RWPE2 (cell line): ENCODE measurements around the gene RGS9.
A peak's percentile ranks its signal among the peaks of the same experiment; 100 is the strongest.

Experiments used
- ATAC-seq: fragments of 200-7000 bp; cut with Tn5 transposase; 3 replicates; pipeline ENCODE4 v1.9.1; 2021; ENCODE audit warnings: low read depth
- DNase-seq: peaks from one replicate; pipeline ENCODE4 v3.0.0-alpha.2; 2020; ENCODE audit warnings: low spot score
- H3K27ac ChIP-seq: fragments of 450-650 bp; 2 replicates; pipeline ENCODE4 v1.5.1; 2017; ENCODE audit warnings: mild to moderate bottlenecking; ENCODE audit not compliant: poor library complexity, severe bottlenecking
- H3K27me3 ChIP-seq: fragments of 250-450 bp; sonication (Bioruptor Pico); 2 replicates; pipeline ENCODE4 v1.5.1; 2021; ENCODE audit warnings: mild to moderate bottlenecking, moderate library complexity; ENCODE audit not compliant: insufficient read depth, poor library complexity, severe bottlenecking
- H3K36me3 ChIP-seq: fragments of 250-450 bp; sonication (Bioruptor Pico); 2 replicates; pipeline ENCODE4 v1.5.1; 2020; ENCODE audit warnings: low read depth, mild to moderate bottlenecking, moderate library complexity
- H3K4me1 ChIP-seq: fragments of 250-450 bp; sonication (Bioruptor Pico); 2 replicates; pipeline ENCODE4 v1.5.1; 2021; ENCODE audit warnings: mild to moderate bottlenecking, moderate library complexity; ENCODE audit not compliant: insufficient read depth, poor library complexity, severe bottlenecking
- H3K4me3 ChIP-seq: fragments of 250-450 bp; sonication (Bioruptor Pico); 2 replicates; pipeline ENCODE4 v1.5.1; 2021; ENCODE audit warnings: mild to moderate bottlenecking, moderate library complexity; ENCODE audit not compliant: severe bottlenecking
- H3K9me3 ChIP-seq: fragments of 250-450 bp; sonication (Bioruptor Pico); 2 replicates; pipeline ENCODE4 v1.5.1; 2021; ENCODE audit warnings: mild to moderate bottlenecking, moderate library complexity; ENCODE audit not compliant: severe bottlenecking
- TF ChIP-seq, protein P1 (sequence below): fragments of 450-650 bp; IDR thresholded peaks from one replicate; pipeline ENCODE4 v1.5.1; 2017; ENCODE audit warnings: mild to moderate bottlenecking, moderate library complexity; ENCODE audit not compliant: poor library complexity, severe bottlenecking

RGS9 gene

DNA sequence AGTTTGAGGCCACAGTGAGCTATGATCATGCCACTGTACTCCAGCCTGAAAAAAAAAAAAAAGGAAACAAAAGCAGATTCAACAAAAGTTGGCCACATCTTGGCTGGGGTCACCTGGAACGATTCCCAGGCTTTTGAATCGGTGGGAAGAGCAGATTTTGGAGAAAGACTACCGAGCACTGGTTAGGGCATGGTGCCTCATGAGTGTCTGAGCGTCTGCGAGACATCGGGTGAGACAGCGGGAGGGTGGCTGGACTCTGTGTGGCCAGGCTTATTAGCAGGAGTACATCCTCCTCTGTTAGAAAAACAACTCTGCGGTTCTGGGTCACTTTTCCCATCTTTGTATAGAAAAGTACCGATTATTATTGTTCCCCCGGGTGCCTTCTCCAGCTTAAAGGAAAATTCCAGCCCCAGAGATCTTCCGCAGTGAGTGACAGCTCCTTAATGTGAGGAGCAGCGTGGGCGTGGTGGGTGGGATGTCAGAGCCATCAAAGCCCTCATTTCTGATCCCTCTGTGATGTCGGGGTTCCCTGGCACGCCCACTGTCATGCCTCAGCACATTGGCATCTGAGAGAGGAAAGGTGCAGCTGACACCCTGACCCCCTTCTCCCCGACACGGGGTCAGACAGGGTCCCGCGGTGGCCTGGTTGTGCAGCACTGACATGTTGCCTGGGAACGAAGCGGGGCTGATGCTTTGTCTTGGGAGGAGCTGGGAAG is 6.9 kb downstream of the RGS9 start:
- TF ChIP-seq, protein P1, sequence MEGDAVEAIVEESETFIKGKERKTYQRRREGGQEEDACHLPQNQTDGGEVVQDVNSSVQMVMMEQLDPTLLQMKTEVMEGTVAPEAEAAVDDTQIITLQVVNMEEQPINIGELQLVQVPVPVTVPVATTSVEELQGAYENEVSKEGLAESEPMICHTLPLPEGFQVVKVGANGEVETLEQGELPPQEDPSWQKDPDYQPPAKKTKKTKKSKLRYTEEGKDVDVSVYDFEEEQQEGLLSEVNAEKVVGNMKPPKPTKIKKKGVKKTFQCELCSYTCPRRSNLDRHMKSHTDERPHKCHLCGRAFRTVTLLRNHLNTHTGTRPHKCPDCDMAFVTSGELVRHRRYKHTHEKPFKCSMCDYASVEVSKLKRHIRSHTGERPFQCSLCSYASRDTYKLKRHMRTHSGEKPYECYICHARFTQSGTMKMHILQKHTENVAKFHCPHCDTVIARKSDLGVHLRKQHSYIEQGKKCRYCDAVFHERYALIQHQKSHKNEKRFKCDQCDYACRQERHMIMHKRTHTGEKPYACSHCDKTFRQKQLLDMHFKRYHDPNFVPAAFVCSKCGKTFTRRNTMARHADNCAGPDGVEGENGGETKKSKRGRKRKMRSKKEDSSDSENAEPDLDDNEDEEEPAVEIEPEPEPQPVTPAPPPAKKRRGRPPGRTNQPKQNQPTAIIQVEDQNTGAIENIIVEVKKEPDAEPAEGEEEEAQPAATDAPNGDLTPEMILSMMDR, result no peak
- H3K27me3 ChIP-seq, result no peaks in the 10 kb centered on the region
- no peaks in the 10 kb centered on the region for H3K9me3 ChIP-seq
- no peak for ATAC-seq
- H3K4me3 ChIP-seq, result no peak overlapping the region
- H3K4me1 ChIP-seq, result no peaks in the 10 kb centered on the region
- no peak overlapping the region for H3K27ac ChIP-seq
- no peaks in the 10 kb centered on the region for H3K36me3 ChIP-seq
- no peak for DNase-seq

DNA sequence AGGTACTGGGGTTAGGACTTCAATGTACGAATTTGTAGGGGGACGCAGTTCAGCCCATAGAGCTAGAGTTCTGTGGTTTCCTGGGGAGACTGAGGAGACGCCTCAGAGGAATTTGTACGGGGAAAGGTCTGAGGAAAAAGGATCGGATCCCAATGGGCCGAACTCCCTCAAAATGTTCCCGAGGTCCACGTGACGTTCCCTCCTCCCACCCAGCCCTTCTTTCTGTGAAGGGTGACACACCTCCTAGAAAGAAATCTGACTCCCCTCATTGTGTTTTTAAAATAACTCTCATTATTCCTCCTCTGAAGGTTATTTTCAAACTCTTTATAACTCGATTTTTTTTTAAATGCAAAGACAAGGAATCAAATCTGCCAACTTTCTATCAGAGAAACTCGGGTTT is 8.6 kb downstream of the RGS9 start:
- no peak overlapping the region for H3K4me3 ChIP-seq
- TF ChIP-seq, protein P1, result no peak
- ATAC-seq (no peak), DNase-seq (no peak)
- H3K9me3 ChIP-seq, result no peaks in the 10 kb centered on the region
- H3K27me3 ChIP-seq, result no peaks in the 10 kb centered on the region
- no peaks in the 10 kb centered on the region for H3K4me1 ChIP-seq
- H3K36me3 ChIP-seq, result no peaks in the 10 kb centered on the region
- H3K27ac ChIP-seq, result no peak overlapping the region

DNA sequence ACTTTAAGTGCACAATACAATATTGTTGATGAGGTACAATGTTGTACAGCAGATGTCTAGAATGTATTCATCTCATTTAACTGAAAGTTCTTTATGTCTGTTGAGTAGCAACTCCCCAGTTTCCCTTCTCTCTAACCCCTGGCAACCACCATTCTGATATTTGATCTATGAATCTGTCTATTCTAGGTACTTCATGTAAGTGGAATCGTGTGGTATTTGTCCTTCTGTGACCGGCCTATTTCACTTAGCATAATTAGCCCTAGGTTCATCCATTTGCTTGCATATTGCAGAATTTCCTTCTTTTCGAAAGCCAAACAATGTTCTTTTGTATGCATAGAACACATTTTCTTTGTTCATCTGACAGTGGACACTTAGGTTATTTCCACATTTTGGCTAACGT is 10.8 kb downstream of the RGS9 start:
- no peaks in the 10 kb centered on the region for H3K36me3 ChIP-seq
- H3K27ac ChIP-seq, result no peak overlapping the region
- TF ChIP-seq, protein P1, result no peak
- H3K4me1 ChIP-seq, result no peaks in the 10 kb centered on the region
- H3K9me3 ChIP-seq, result no peaks in the 10 kb centered on the region
- no peaks in the 10 kb centered on the region for H3K27me3 ChIP-seq
- no peak overlapping the region for H3K4me3 ChIP-seq
- DNase-seq (no peak), ATAC-seq (no peak)

DNA sequence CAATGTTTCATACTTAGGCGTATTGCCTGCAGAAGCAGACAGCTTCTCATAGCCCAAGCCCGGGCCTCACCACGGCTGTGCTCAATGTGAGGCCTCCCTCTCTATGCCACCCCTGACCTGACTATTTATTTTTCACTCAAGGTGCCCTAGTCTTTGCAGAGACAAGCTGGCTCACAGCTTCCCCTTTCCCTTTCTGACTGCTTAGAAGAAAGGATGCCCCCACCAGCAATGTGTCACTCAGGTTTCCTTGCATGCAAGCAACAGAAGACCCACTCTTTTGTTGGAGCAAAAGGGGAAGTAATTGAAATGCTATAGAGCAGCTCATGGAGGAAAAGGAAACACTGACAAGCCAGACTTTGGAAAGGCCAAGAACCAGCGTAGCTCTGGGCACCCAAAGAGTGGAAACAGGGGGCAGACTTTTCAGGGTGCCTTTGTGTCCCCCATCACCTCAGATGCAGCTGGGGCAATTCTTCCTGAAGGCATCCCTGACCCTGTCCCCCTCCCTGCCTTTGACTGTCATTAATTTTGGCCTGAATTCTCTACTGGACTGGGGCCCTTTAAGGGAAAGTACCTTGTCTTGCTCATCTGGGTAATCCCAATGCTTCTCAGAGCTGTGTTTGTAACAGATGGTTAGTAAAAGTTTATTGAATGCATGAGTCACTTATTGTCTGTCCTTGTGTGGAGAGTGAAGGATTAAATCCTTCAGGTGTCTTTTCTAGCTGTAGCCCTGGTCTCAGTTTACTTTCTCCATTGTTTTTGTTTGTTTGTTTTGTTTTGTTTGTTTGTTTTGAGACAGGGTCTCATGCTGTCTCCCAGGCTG is 17.8 kb downstream of the RGS9 start:
- TF ChIP-seq, protein P1, result no peak
- no peaks in the 10 kb centered on the region for H3K4me1 ChIP-seq
- no peaks in the 10 kb centered on the region for H3K27me3 ChIP-seq
- H3K9me3 ChIP-seq, result no peaks in the 10 kb centered on the region
- DNase-seq, result no peak
- no peaks in the 10 kb centered on the region for H3K36me3 ChIP-seq
- ATAC-seq, result peak; percentile 95
- H3K27ac ChIP-seq, result no peak overlapping the region
- H3K4me3 ChIP-seq, result no peak overlapping the region

DNA sequence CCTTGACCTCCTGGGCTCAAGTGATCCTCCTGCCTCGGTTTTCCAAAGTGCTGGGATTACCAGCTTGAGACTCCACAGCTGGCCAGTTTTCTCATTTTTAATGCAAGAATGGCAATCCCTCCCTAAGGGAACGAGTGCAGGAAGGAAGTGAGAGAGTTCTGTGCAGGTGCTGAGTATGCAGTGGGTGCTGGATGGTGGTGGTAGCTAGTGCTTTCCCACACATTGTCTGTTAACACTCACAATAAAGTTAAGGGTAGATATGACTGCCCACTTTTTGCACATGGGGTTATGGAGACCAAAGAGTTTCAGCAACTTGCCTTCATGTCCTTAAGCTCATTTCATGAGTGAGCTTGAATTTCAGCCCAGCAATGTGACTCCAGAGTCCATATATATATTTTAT is 18.5 kb downstream of the RGS9 start:
- no peaks in the 10 kb centered on the region for H3K27me3 ChIP-seq
- H3K4me3 ChIP-seq, result no peak overlapping the region
- no peak overlapping the region for H3K27ac ChIP-seq
- no peaks in the 10 kb centered on the region for H3K36me3 ChIP-seq
- DNase-seq, result no peak
- TF ChIP-seq, protein P1, result no peak
- H3K9me3 ChIP-seq, result no peaks in the 10 kb centered on the region
- no peaks in the 10 kb centered on the region for H3K4me1 ChIP-seq
- ATAC-seq, result no peak
